Fibroblast of skin of scalp (primary cell): ENCODE data around the gene PRSS27.
"Not testable (repeated sequence)": the region's sequence is repeated elsewhere in the genome, so short reads cannot be mapped to it uniquely, and the experiment has no call there.

Source experiments
- DNase-seq: peaks from one replicate; pipeline ENCODE4 v3.0.0-alpha.2; 2013

Gene PRSS27

GRCh38 chr16:2692948-2693651 lies 26.9 kb downstream of the PRSS27 start:
- no peak for DNase-seq

- no peak for DNase-seq
These were observed 27.6 kb downstream of the PRSS27 start for GRCh38 chr16:2692251-2692947.

- no peak for DNase-seq
These were observed 28.4 kb downstream of the PRSS27 start for GRCh38 chr16:2691491-2692248.

- DNase-seq, result no peak
These were observed 29.2 kb downstream of the PRSS27 start for GRCh38 chr16:2690852-2691251.

GRCh38 chr16:2689968-2690801 lies 29.8 kb downstream of the PRSS27 start:
- DNase-seq, result no peak

- DNase-seq, result not testable (repeated sequence)
These were observed 30.6 kb downstream of the PRSS27 start for GRCh38 chr16:2689422-2689821.

GRCh38 chr16:2687531-2688308 lies 32.3 kb downstream of the PRSS27 start:
- DNase-seq, result no peak

GRCh38 chr16:2686912-2687507 lies 33.0 kb downstream of the PRSS27 start:
- DNase-seq, result no peak

GRCh38 chr16:2686075-2686474 lies 33.9 kb downstream of the PRSS27 start:
- not testable (repeated sequence) for DNase-seq

- not testable (repeated sequence) for DNase-seq
These were observed 37.0 kb downstream of the PRSS27 start for GRCh38 chr16:2683041-2683440.

GRCh38 chr16:2682209-2683021 lies 37.6 kb downstream of the PRSS27 start, which contains the start of gene KCTD5:
Gene KCTD5, plus strand, starts transcription at chr16:2682523. Its CDS starts 26 bp downstream, at chr16:2682549.
- peak; percentile 96 for DNase-seq

- DNase-seq, result not testable (repeated sequence)
These were observed 39.7 kb downstream of the PRSS27 start for GRCh38 chr16:2680360-2680759.

- not testable (repeated sequence) for DNase-seq
These were observed 40.1 kb downstream of the PRSS27 start for GRCh38 chr16:2679902-2680301.

GRCh38 chr16:2678206-2678965 lies 41.6 kb downstream of the PRSS27 start:
- not testable (repeated sequence) for DNase-seq

GRCh38 chr16:2676937-2677336 lies 43.1 kb downstream of the PRSS27 start:
- DNase-seq, result not testable (repeated sequence)

GRCh38 chr16:2675714-2676113 lies 44.3 kb downstream of the PRSS27 start:
- no peak for DNase-seq

GRCh38 chr16:2675021-2675420 lies 45.0 kb downstream of the PRSS27 start:
- no peak for DNase-seq

GRCh38 chr16:2673066-2673999 lies 46.7 kb downstream of the PRSS27 start:
- DNase-seq, result peak; percentile 96
